ENCODE data around the gene FRMD1.

The FRMD1 gene

DNA sequence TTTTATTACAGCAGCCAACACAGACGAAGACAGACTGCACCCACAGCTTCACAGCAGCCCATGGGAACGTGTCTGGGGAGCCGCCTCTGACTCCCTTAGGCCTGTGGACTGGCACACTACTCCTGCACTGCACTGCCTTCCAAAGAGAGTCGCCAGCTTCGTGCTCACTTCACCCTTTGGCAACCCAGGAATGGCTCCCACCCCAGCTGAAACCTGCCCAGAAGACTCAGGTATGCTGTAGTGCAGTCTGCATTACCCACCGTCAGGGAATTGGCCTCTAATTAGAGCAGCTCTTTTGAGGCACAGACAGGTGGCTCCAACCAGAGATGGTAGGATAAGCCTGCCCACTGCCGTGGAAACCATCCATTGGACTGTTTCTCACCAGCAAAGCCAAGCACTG, 39.9 kb upstream of the FRMD1 start:
- peaks cover 4 to 9% of the 10 kb centered on the region in 2 donors for H3K9me3 Mint-ChIP-seq
- peaks cover 0 to 1% of the 10 kb centered on the region in 2 donors for H3K36me3 Mint-ChIP-seq
- H3K4me3 Mint-ChIP-seq, result no peak overlapping the region
- ATAC-seq (replicated peaks), result no peak
- H3K4me1 Mint-ChIP-seq, result no peaks in the 10 kb centered on the region
- no peaks in the 10 kb centered on the region for H3K27me3 Mint-ChIP-seq
- H3K27ac Mint-ChIP-seq, result no peak overlapping the region
- DNase-seq, result no peak

DNA sequence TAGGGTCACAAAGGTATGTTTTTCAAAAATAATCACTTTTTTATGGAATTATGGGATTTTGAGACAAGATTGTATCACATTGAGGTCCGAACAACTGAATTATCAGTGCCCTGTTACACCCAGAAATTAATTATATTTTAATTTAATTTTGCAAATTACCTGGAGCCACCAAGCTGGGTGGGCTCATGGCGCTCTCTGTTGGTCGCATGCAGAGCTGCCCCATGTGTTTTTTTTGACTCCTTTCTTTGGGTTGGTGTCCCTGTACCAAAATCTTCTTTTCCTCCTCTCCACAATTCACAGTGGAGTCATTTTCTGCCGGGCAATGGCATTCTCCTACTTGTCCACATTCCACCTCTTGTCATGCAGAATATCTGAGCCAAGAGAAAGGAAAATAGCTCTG, 38.9 kb upstream of the FRMD1 start:
- Mint-ChIP-seq H3K27me3 (no peaks in the 10 kb centered on the region), H3K4me1 (no peaks in the 10 kb centered on the region)

DNA sequence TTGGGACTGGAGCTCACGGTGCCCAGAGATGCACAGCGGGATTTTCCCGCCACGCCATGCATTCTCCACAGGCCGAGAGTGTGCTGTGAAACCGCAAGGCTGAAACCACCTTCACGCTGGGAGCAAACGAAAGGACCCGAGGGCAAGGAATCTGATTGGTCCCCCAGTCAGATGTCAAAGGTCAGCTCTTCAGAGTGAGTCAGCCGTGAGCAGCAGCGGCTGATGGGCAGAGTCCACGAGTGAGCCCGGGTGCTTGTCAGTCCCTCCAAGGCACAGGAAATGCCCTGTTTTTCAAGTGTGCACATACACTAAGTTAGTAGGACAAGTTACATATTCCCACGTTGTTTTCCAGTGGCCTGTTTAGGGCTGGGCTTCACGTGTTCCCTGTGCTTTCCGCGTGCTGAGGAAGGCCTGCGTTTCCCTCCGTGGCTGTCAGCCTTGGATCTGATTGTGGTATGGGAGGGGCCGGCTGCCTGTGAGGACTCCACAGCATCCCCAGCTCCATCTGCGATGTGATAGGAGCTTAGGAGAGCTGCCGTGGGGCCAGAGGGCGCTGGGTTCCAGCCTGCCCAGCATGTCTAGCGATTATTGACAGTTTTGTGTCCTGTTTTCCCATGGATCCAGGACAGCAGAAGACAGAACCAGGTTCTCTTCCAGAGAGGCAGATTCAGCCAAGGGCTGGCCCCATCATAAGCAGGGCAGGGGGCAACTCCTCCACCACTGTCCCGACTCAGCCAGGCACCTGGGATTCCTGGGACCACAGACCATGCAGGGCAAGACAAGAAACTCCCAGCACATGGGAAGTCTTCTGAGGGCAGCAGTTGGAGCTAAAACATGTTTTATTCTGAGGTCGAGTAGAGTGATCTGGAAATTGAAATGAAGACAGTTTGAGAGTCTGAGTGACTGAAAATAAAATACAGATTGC, 38.2 kb upstream of the FRMD1 start:
- no peak for ATAC-seq (replicated peaks)
- no peak overlapping the region for H3K4me3 Mint-ChIP-seq
- H3K36me3 Mint-ChIP-seq, result no peaks in the 10 kb centered on the region
- no peak for DNase-seq
- H3K4me1 Mint-ChIP-seq, result no peaks in the 10 kb centered on the region
- peaks cover 2 to 4% of the 10 kb centered on the region in 2 donors for H3K9me3 Mint-ChIP-seq
- H3K27ac Mint-ChIP-seq, result no peak overlapping the region
- H3K27me3 Mint-ChIP-seq, result no peaks in the 10 kb centered on the region

More for the DNA sequence above, 38.9 kb upstream of the FRMD1 start:
- no peak overlapping the region for H3K27ac Mint-ChIP-seq
- H3K4me3 Mint-ChIP-seq, result no peak overlapping the region
- ATAC-seq (replicated peaks) (no peak), DNase-seq (no peak)
- H3K9me3 Mint-ChIP-seq, result peaks cover 3 to 7% of the 10 kb centered on the region in 2 donors
- H3K36me3 Mint-ChIP-seq, result peaks cover 0 to under 1% of the 10 kb centered on the region in 2 donors

DNA sequence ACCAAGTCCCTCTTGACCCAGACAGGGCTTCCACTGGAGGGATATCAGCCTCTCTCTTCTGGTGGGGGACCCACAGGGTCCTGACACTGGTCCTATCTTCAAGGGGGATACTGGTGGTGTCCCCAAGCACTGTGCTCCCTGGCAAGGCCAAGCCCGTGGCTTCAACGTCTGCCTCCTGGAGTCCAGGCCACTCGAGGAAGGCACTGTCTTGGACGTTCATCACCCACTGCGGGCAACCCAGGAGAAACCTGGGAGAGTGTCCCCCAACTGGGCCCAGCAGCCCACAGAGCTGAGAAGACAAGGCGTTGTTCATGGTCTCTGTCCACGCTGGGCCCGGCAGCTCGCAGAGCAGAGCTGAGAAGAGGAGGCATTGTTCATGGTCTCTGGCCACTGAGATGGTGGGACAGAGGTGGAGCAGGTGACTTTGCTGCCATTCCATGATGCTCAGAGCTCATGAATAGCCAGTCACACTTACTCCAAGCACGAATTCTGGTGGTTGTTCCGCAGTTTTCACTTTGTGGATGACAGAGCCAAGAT, 37.5 kb upstream of the FRMD1 start:
- H3K27ac Mint-ChIP-seq, result no peak overlapping the region
- peaks cover 0 to 6% of the 10 kb centered on the region in 2 donors for H3K27me3 Mint-ChIP-seq
- no peaks in the 10 kb centered on the region for H3K36me3 Mint-ChIP-seq
- H3K4me1 Mint-ChIP-seq, result no peaks in the 10 kb centered on the region
- ATAC-seq (replicated peaks) (no peak), DNase-seq (no peak)
- no peak overlapping the region for H3K4me3 Mint-ChIP-seq
- H3K9me3 Mint-ChIP-seq, result peaks cover 4% of the 10 kb centered on the region in 2 donors

DNA sequence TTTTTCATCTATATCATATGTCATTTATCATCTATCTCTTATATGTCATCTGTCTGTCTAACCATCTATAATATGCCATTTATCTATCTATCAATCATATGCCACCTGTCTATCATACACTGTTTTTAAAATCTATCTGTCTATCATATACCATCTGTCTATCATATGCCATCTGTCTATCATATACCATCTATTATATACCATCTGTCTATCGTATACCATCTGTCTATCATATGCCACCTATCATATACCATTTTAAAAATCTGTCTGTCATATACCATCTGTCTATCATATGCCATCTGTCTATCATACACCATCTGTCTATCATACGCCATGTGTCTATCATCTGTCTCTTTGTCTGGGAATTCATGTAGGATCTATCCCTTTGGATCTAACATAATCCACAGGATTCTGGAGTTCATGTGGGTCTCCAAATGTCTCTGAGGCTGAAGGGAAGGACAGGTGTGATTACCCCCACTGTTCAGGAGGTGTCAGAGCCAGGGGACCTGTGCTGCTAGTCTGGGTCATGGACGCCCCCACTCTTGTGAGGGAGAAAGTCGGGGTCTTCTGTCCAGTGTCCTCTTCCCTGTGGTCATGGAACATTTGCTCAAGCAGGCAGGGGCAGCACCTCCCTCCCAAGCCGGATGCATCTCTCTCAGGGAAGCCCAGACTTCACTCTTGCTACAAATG, 36.9 kb upstream of the FRMD1 start:
- Mint-ChIP-seq H3K4me1 (no peaks in the 10 kb centered on the region), H3K27me3 (peaks cover 0 to 6% of the 10 kb centered on the region in 2 donors), H3K36me3 (no peaks in the 10 kb centered on the region), H3K4me3 (no peak overlapping the region), H3K27ac (no peak overlapping the region), H3K9me3 (peaks cover 4% of the 10 kb centered on the region in 2 donors)
- ATAC-seq (replicated peaks) (no peak), DNase-seq (no peak)

DNA sequence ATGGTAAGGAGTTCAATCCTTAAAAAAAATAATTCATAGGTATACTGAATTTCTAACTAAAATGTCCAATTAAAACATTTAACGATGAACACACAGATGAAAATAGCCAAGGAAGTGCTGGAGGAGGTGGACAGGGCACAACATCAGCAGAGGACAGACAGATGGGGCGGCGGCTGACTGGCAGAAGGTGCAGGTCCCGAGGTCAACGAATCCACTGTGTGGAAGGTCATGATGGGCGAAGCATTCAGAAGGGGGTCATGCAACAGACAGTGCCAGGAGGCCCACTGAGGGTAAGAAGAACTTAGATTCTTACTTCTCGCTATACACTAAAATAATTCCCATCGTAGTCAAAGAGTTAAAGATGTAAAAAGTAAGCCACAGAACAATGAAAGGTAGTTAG, 34.2 kb upstream of the FRMD1 start:
- ATAC-seq (replicated peaks) (no peak), DNase-seq (no peak)
- peaks cover 0 to 6% of the 10 kb centered on the region in 2 donors for H3K27me3 Mint-ChIP-seq
- peaks cover 4% of the 10 kb centered on the region in 2 donors for H3K9me3 Mint-ChIP-seq
- H3K4me3 Mint-ChIP-seq, result no peak overlapping the region
- H3K27ac Mint-ChIP-seq, result no peak overlapping the region
- no peaks in the 10 kb centered on the region for H3K4me1 Mint-ChIP-seq
- no peaks in the 10 kb centered on the region for H3K36me3 Mint-ChIP-seq

DNA sequence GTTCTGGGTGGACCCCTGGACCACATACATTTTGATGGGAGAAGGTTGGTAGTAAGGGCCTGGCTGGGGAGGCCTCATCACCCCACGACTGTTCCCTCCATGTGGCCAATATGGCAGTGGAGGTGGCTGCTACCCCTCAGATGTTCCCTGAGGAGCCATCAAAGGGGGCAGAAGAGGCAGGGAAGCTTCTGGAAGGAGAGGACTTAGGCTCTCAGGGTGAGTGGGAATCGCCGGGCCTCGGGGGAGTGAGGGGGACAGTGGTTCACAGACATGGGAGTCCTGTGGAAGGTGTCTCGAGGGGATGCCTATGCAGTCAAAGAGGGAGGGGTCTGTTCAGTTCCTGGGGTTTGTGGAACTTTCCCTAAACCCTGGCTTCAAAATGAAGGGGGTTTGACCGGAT, 32.9 kb upstream of the FRMD1 start:
- no peak for ATAC-seq (replicated peaks)
- Mint-ChIP-seq H3K27me3 (peaks cover 0 to 6% of the 10 kb centered on the region in 2 donors), H3K36me3 (no peaks in the 10 kb centered on the region), H3K9me3 (peaks cover 4% of the 10 kb centered on the region in 2 donors), H3K4me1 (no peaks in the 10 kb centered on the region), H3K27ac (no peak overlapping the region), H3K4me3 (no peak overlapping the region)
- no peak for DNase-seq

DNA sequence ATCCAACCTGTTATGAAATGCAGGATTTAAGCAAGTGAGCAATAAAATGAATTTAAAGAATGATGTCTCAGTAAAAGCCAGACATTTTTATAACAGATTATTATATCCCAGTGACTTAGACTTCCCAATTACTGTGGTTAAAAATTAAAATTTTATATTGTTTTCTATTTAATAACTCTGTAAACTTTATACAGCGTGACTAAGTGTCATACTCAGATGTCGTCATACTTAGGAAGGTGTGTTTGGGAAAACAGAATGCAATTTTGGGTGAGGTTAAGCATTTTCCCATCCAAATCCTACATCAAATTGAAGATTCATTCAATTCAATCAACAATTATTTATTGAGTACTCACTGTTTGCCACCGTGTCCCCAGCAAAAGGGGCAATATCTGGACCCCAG, 31.4 kb upstream of the FRMD1 start:
- Mint-ChIP-seq H3K27me3 (peaks cover 4 to 11% of the 10 kb centered on the region in 2 donors), H3K36me3 (no peaks in the 10 kb centered on the region), H3K27ac (no peak overlapping the region), H3K4me3 (no peak overlapping the region), H3K9me3 (peaks cover 2 to 3% of the 10 kb centered on the region in 2 donors), H3K4me1 (no peaks in the 10 kb centered on the region)
- ATAC-seq (replicated peaks) (no peak), DNase-seq (no peak)

DNA sequence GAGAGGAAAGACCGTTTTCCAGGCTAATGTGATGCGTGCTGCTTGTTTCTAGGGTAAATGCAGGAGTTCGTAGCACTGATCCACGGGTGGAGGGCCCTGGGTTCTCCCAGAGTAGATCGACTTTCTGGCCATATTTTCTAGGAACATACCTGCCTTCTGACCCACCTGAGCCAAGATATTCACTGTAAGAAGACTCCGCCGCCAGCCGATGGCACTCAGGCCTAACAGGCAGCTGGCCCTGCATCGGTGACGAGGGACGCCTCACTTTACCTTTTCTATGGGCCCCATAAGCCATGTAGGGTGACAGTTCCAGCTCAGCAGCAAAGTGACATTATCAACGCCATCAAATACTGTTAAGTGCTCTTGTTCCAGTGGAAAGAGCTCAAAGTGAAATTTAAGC, 30.2 kb upstream of the FRMD1 start:
- DNase-seq (no peak), ATAC-seq (replicated peaks) (no peak)
- no peak overlapping the region for H3K4me3 Mint-ChIP-seq
- no peaks in the 10 kb centered on the region for H3K36me3 Mint-ChIP-seq
- H3K27ac Mint-ChIP-seq, result no peak overlapping the region
- peaks cover 4 to 18% of the 10 kb centered on the region in 2 donors for H3K27me3 Mint-ChIP-seq
- peaks cover 0 to 3% of the 10 kb centered on the region in 2 donors for H3K9me3 Mint-ChIP-seq
- H3K4me1 Mint-ChIP-seq, result no peaks in the 10 kb centered on the region

DNA sequence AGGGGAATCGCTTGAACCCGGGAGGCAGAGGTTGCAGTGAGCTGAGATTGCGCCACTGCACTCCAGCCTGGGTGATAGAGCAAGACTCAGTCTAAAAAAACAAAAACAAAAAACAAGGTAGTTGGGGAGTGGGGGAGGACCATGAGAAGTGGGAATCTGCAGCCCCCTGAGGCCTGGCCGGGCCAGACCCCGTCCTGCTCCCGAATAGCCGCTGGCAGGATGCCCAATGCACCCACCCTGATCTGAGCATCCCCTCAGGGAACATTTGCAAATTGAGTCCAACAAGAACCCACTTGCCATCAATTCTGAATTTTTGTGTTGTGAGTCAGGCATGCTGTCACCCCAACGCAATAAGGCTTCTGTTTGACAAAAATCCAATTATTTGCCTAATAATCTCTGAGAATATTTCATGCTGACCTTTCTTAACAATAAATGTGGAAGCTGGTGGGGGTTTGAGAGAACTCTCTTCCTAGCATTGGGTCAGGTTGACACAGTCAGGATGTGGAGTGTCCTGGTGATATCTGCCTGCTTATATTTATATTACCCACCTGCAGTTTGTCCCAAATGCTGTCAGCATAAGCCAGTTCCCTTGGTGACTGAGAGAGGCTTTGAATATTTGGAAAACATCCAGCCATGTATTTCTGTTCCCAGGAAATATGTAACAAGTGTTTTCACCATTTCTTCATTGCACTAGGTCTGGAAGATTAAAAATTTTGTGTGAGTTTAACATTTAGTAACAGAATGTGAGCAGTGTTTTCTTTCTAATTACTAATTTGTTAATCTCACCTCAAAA, 28.4 kb upstream of the FRMD1 start:
- Mint-ChIP-seq H3K9me3 (peaks cover 0 to 3% of the 10 kb centered on the region in 2 donors), H3K4me1 (no peaks in the 10 kb centered on the region), H3K27ac (no peak overlapping the region), H3K36me3 (no peaks in the 10 kb centered on the region), H3K4me3 (no peak overlapping the region), H3K27me3 (peaks cover 13 to 32% of the 10 kb centered on the region in 2 donors)
- DNase-seq (no peak), ATAC-seq (replicated peaks) (no peak)

DNA sequence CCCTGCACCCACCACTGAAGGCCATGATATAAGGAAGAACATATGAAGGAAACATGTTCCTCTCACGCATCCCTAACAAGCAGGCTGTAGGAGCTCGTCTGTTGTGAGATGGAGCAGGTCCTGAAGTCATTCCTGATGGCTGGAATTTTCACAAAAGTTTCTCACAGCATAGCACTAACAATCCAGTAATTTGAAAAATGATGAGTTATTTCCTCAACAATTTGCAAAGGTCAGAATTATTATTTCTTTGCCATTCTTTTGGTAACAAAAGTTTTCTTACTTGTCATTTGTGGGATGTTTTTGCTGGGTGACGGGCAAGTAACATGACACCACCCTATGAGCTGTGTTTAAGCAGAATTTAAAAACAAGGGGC, 27.6 kb upstream of the FRMD1 start:
- Mint-ChIP-seq H3K4me1 (no peaks in the 10 kb centered on the region), H3K27ac (no peak overlapping the region), H3K9me3 (no peaks in the 10 kb centered on the region), H3K36me3 (no peaks in the 10 kb centered on the region), H3K4me3 (no peak overlapping the region), H3K27me3 (peaks cover 21 to 35% of the 10 kb centered on the region in 2 donors)
- no peak for ATAC-seq (replicated peaks)
- DNase-seq, result no peak

DNA sequence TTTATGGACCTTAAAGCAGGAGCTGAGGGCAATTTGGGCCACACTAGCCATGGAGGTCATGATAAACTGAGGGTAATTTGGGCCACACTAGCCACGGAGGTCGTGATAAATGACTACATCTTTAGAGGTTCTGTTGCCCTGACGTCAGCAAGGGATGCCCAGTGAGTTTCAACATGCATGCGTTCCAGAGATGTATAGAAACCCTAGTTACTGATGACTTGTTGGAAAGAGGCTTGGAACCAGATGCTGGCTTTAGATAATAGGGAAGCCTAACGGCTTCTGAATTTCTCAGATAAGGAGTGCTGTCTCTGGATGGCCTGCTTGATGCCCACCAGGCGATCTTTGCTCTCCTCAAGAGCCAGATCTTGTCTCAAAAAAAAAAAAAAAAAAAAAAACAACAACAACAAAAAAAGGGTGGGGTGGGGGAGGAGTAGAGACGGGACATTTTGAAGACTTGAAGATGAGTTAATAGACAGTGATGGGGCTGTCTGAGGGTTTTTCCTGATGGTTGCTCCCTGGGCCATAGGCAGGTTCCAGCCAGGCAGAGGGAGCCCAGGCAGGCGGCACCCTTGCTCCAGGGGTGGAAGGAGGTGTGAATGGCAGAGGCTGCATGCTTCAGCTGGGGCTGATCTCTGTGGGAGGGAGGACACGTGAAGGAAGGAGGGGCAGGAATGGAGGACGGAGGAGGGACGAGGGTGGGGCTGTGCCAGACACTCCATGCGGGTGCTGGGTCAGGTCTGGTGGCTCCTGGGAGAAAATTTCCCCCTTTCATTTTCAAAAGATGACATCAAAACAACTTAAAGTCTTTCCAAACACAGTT, 27.0 kb upstream of the FRMD1 start:
- no peak overlapping the region for H3K27ac Mint-ChIP-seq
- no peaks in the 10 kb centered on the region for H3K9me3 Mint-ChIP-seq
- peaks cover 21 to 36% of the 10 kb centered on the region in 2 donors for H3K27me3 Mint-ChIP-seq
- ATAC-seq (replicated peaks) (no peak), DNase-seq (no peak)
- no peaks in the 10 kb centered on the region for H3K36me3 Mint-ChIP-seq
- no peaks in the 10 kb centered on the region for H3K4me1 Mint-ChIP-seq
- H3K4me3 Mint-ChIP-seq, result no peak overlapping the region

DNA sequence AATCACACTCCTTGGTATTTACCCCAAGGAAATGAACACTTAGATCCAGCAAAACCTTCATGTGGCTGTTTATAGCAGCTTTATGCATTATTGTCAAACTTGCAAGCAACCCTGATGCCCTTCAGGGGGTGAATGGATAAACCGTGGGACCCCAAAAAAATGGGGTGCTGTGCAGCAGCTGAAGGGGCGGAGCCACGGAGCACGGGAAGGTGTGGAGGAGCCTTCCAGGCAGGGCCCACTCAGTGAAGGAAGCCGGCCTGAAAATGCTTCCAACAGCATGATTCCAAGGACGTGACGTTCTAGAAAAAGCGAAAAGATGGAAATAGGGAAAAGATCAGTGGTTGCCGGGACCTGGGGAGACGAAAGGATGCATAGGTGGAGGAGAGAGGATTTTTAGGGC, 25.6 kb upstream of the FRMD1 start:
- no peaks in the 10 kb centered on the region for H3K4me1 Mint-ChIP-seq
- no peak for ATAC-seq (replicated peaks)

More for the DNA sequence above, 25.6 kb upstream of the FRMD1 start:
- Mint-ChIP-seq H3K27me3 (peaks cover 21 to 46% of the 10 kb centered on the region in 2 donors), H3K36me3 (no peaks in the 10 kb centered on the region), H3K9me3 (no peaks in the 10 kb centered on the region), H3K27ac (no peak overlapping the region), H3K4me3 (no peak overlapping the region)
- DNase-seq, result no peak
